SK-MEL-5 (cell line): ENCODE data around the gene RASAL2. TPM values are rescaled to one million over a fixed set of nuclear protein-coding genes. Genes with fewer than 3 reads are reported as not detected.
"Not testable (repeated sequence)": the region's sequence is repeated elsewhere in the genome, so short reads cannot be mapped to it uniquely, and the experiment has no call there.

Experiments
- DNase-seq: peaks from one replicate; pipeline ENCODE4 v3.0.0-alpha.2; 2016; ENCODE audit warnings: low read depth, low spot score
- in situ Hi-C: cut with HindIII; loops from 2 replicates; pipeline ENCODE4 v1.10.0; 2016; ENCODE audit warnings: low sequenced_read_pairs, high pct_unique_total_duplicates, low pct_unique_long_range_greater_than_20kb
- total RNA-seq: library from RNA; depleted of rRNA; stranded (reverse); fragments of >200 nt; shearing (Covaris generic); gene quantifications from 2 replicates; pipeline ENCODE4 v1.2.3, GENCODE V29; 2014

RASAL2 gene
- total RNA-seq, 1 experiment from 2014 or later: 10.2 TPM

DNA sequence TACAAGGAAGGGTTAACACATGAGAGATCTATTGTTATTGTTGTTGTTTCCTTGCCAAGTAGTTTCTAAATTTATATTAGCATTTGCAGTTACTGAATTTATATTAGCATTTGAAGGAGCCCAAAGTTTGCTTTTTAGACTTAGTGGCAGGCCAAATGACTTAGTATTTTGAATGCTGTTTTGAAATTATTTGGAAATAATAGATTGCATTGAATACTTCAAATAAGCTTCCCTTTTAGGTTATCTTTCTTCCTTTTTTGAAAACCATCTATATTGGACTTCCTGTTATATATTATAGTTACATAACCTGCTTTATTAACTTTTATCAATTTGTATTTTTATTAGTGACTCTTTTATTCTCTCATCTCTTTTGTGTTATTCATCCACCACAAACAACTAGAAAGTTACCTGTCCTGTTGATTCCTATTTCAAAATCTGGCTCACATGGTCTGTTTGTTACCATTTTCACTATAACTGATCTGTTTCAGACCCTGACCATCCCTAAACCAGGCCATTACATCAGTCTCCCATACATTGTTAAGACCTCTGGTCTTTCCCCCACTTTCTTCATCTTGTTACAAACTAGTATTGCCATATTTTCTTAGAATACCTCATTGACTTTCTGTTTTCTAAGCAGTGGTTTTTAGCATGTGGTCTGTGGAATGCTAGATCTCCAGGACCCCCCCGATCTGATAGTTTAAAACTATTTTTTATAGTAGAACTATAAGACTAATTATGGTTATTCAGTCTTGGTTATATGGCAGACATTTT is 185.2 kb downstream of the RASAL2 start:
- in situ Hi-C loops: no loop called here
- DNase-seq: no peak

GRCh38 chr1:178282949-178283367 is 189.1 kb downstream of the RASAL2 start:
- peak; percentile 81 for DNase-seq
- in situ Hi-C loops: no loop called here

DNA sequence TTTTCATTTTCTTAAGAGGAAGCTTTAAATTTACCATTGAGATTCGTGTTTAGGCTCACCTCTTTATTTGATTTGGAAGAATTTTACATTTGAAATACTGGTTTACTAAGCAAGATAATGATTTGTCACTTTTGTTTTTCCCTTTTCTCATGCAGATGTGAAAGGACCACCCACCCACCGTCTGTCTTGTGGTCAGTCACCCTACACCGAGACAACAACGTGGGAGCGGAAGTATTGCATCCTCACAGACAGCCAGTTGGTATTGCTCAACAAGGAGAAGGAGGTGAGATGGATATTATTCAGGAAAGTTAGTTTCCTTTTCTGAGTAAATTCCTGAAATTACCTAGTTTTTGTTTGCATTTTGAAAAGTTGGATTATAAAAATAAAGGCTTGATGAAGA is 189.5 kb downstream of the RASAL2 start:
- in situ Hi-C loops: no loop called here
- DNase-seq: peak; percentile 52

- DNase-seq: peak; percentile 35
- in situ Hi-C loops: no loop called here
Measured at GRCh38 chr1:178284058-178284457, 190.2 kb downstream of the RASAL2 start.

- DNase-seq: no peak
- in situ Hi-C loops: no loop called here
Measured at GRCh38 chr1:178291166-178291565, 197.3 kb downstream of the RASAL2 start.

- DNase-seq: peak; percentile 33
- in situ Hi-C loops: no loop called here
Measured at GRCh38 chr1:178294654-178295053, 200.8 kb downstream of the RASAL2 start.

GRCh38 chr1:178300352-178300699 is 206.4 kb downstream of the RASAL2 start:
- in situ Hi-C loops: no loop called here
- no peak for DNase-seq

- in situ Hi-C loops: no loop called here
- DNase-seq: no peak
Measured at GRCh38 chr1:178301141-178301540, 207.2 kb downstream of the RASAL2 start.

GRCh38 chr1:178307264-178307663 is 213.4 kb downstream of the RASAL2 start:
- no peak for DNase-seq
- in situ Hi-C loops: no loop called here

DNA sequence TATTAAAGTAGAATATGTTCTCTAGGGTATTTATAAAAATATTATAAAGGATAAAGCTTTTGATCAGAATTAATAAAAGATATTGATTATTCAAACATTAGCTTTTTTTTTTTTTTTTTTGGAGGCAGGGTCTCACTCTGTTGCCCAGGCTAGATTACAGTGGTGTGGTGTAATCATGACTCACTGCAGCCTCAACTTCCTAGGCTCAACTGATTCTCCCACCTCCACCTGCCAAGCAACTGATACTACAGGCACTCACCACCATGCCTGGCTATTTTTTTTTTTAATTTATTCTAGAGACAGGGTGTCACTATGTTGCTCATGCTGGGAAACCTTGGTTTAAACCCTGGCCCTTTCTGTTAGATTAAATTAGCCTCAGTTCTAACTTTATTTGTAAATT is 214.5 kb downstream of the RASAL2 start:
- in situ Hi-C loops: no loop called here
- no peak for DNase-seq

GRCh38 chr1:178310685-178311105 is 216.8 kb downstream of the RASAL2 start:
- in situ Hi-C loops: no loop called here
- peak; percentile 84 for DNase-seq

- DNase-seq: no peak
- in situ Hi-C loops: no loop called here
Measured at GRCh38 chr1:178311164-178311563, 217.3 kb downstream of the RASAL2 start.

DNA sequence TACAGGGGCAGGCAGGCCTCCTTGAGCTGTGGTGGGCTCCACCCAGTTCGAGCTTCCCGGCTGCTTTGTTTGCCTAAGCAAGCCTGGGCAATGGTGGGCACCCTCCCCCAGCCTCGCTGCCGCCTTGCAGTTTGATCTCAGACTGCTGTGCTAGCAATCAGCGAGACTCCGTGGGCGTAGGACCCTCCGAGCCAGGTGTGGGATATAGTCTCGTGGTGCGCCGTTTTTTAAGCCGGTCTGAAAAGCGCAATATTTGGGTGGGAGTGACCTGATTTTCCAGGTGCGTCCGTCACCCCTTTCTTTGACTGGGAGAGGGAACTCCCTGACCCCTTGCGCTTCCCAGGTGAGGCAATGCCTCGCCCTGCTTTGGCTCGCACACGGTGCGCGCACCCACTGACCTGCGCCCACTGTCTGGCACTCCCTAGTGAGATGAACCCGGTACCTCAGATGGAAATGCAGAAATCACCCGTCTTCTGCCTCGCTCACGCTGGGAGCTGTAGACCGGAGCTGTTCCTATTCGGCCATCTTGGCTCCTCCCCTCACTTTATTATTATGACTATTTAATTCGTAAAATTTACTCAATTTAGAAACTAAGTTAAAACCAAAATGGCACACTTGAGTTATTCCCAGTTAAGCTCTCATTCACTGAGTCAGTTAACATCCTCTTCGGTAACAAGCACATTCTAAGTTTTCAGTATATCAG is 226.5 kb downstream of the RASAL2 start:
- in situ Hi-C loops, DNase-seq: not testable (repeated sequence)

DNA sequence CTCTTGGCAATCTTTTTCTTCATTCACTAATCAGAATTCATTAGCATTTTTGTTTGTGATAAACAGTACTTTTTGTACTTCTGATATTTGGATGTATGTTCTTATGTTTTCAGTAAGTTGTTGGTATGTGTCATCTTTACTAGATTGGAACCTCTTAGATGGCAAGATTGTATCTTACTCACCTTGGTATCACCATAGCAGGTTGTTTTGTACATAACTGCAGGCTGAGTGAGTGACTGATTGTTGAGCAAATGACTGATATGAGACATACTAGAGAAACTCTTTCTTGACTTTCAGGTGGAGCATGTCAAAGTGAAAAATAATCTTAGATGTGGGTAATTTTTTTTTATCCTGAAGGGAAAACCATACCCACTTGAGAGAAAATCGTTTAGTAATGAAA is 229.2 kb downstream of the RASAL2 start:
- in situ Hi-C loops: no loop called here
- no peak for DNase-seq

- DNase-seq: no peak
- in situ Hi-C loops: no loop called here
Measured at GRCh38 chr1:178324003-178324402, 230.1 kb downstream of the RASAL2 start.

GRCh38 chr1:178328728-178329127 is 234.8 kb downstream of the RASAL2 start:
- no peak for DNase-seq
- in situ Hi-C loops: no loop called here

DNA sequence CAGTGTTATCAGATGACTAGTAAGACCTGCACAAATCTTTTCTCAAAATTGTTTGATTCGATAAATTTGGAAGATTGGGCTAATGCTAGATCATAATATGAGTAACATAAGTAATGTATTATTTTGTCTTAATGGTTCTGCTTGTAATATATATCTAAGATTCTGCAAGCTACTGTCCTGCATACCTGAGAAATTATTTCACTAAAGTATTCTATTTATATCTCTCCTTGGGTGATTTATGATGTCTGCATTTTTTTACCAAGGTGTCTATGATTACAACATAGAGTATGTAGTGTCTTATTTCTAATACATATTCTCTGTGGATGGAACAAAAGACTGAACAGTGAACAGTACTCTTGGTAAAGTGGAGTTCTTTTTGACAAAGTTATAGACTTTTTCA is 236.2 kb downstream of the RASAL2 start:
- DNase-seq: no peak
- in situ Hi-C loops: no loop called here

GRCh38 chr1:178330848-178331497 is 237.1 kb downstream of the RASAL2 start:
- DNase-seq: no peak
- in situ Hi-C loops: no loop called here

DNA sequence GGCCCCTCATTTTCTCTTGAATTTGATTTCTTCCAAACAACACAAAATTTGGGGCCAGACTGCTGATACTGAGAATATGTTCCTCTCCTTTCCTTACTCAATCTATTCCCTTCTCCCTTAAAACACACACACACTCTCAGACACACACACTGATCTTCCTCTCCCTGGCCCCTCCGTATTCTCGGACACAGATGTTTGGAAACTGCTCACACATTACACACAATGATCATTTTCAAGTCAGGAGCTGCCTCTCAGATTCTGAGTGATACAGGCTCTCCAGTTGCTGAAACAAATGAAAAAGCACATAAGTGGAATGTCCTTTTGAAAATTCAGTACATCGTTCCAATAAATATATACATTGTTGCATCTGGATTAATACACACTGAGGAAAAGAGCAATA is 241.5 kb downstream of the RASAL2 start:
- in situ Hi-C loops: no loop called here

More for the DNA sequence above, 241.5 kb downstream of the RASAL2 start:
- DNase-seq: no peak
